ENCODE results near the gene YJU2. TPM values are rescaled to one million over a fixed set of nuclear protein-coding genes. Genes with fewer than 3 reads are reported as not detected.

YJU2 gene
- total and polyA plus RNA-seq, 4 donors, result 6.5 to 12.7 (median 10.3) TPM

GRCh38 chr19:4201798-4202197 lies 45.1 kb upstream of the YJU2 start:
- no peaks in the 10 kb centered on the region for H3K9me3 ChIP-seq (ENCODE audit: control insufficient read depth in 4 of 4, low read length in 3 of 4)
- H3K36me3 ChIP-seq (ENCODE audit: control insufficient read depth in 4 of 4, insufficient read depth in 3 of 4, low read depth in 1 of 4, low read length in 3 of 4), result no peaks in the 10 kb centered on the region
- no peak overlapping the region for H3K9ac ChIP-seq (ENCODE audit: low read depth in 1 of 2, low read length in 2 of 2)
- no peak overlapping the region for H3K27ac ChIP-seq (ENCODE audit: low read depth in 1 of 2, low read length in 2 of 2)
- H3K4me1 ChIP-seq (ENCODE audit: control insufficient read depth in 4 of 4, insufficient read depth in 4 of 4, low read length in 3 of 4), result peaks cover 0 to 5% (median 0%) of the 10 kb centered on the region in 4 donors
- TF ChIP-seq HNF4A (conservative IDR thresholded peaks at IDR 0.05) (no peak), GABPA (IDR thresholded peaks at IDR 0.05 in 1 of 2, conservative IDR thresholded peaks at IDR 0.05 in 1 of 2) (no peak), RXRA (IDR thresholded peaks at IDR 0.05) (no peak), JUND (IDR thresholded peaks at IDR 0.05) (no peak), TAF1 (conservative IDR thresholded peaks at IDR 0.05) (no peak), SP1 (IDR thresholded peaks at IDR 0.05) (no peak)
- TF ChIP-seq, protein P1, sequence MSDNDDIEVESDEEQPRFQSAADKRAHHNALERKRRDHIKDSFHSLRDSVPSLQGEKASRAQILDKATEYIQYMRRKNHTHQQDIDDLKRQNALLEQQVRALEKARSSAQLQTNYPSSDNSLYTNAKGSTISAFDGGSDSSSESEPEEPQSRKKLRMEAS (IDR thresholded peaks at IDR 0.05), result no peak
- TF ChIP-seq, protein P2, sequence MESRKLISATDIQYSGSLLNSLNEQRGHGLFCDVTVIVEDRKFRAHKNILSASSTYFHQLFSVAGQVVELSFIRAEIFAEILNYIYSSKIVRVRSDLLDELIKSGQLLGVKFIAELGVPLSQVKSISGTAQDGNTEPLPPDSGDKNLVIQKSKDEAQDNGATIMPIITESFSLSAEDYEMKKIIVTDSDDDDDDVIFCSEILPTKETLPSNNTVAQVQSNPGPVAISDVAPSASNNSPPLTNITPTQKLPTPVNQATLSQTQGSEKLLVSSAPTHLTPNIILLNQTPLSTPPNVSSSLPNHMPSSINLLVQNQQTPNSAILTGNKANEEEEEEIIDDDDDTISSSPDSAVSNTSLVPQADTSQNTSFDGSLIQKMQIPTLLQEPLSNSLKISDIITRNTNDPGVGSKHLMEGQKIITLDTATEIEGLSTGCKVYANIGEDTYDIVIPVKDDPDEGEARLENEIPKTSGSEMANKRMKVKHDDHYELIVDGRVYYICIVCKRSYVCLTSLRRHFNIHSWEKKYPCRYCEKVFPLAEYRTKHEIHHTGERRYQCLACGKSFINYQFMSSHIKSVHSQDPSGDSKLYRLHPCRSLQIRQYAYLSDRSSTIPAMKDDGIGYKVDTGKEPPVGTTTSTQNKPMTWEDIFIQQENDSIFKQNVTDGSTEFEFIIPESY (IDR thresholded peaks at IDR 0.05), result no peak
- TF ChIP-seq, protein P3, sequence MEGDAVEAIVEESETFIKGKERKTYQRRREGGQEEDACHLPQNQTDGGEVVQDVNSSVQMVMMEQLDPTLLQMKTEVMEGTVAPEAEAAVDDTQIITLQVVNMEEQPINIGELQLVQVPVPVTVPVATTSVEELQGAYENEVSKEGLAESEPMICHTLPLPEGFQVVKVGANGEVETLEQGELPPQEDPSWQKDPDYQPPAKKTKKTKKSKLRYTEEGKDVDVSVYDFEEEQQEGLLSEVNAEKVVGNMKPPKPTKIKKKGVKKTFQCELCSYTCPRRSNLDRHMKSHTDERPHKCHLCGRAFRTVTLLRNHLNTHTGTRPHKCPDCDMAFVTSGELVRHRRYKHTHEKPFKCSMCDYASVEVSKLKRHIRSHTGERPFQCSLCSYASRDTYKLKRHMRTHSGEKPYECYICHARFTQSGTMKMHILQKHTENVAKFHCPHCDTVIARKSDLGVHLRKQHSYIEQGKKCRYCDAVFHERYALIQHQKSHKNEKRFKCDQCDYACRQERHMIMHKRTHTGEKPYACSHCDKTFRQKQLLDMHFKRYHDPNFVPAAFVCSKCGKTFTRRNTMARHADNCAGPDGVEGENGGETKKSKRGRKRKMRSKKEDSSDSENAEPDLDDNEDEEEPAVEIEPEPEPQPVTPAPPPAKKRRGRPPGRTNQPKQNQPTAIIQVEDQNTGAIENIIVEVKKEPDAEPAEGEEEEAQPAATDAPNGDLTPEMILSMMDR (IDR thresholded peaks at IDR 0.05; ENCODE audit: low read depth, low read length, missing input control), result no peak
- H3K27me3 ChIP-seq (ENCODE audit: control insufficient read depth in 4 of 4, insufficient read depth in 4 of 4, low read length in 3 of 4), result no peaks in the 10 kb centered on the region
- DNase-seq (ENCODE audit: low spot score), result no peak
- WGBS, result 92% methylated on average over 4 of the region's 4 CpGs
- no peak overlapping the region for H3K4me3 ChIP-seq (ENCODE audit: low read depth in 1 of 3, low read length in 3 of 3)

DNA sequence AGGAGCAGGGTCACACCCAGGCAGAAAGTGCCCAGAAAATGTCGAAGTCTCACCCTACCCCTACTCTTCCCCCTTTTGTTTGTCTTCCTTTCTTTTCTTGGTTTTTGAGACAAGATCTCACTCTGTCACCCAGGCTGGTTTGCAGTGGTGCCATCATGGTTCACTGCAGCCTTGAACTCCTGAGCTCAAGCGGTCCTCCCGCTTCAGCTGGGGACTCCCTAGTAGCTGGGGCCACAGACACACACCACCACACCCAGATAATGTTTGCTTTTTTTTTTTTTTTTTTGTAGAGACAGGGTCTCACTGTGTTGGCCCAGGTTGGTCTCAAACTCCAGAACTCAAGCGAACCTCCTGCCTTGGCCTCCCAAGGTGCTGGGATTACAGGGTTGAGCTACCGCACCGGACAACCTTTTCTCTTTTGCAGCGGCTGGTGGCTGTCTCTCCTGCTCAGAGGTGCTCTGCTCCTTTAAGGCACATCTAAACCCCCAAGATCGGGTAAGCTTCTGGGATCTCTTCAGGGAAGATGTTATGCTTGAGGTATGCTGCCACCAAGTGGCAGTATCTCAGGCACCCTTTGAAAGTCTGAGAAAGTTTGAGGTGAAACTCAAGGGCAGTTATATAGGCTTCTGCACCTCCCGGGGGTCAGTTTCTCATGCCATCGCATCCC lies 39.9 kb upstream of the YJU2 start:
- TF ChIP-seq RAD21 (IDR thresholded peaks at IDR 0.05), result peak; percentile 57 to 66
- TF ChIP-seq HNF4A (conservative IDR thresholded peaks at IDR 0.05), result no peak
- TF ChIP-seq, protein P2 (IDR thresholded peaks at IDR 0.05), result no peak
- no peak for TF ChIP-seq FOXA2 (IDR thresholded peaks at IDR 0.05)
- no peak for TF ChIP-seq YY1 (IDR thresholded peaks at IDR 0.05)
- TF ChIP-seq, protein P3 (IDR thresholded peaks at IDR 0.05; ENCODE audit: low read depth, low read length, missing input control), result peak; percentile 11
- WGBS, result 80% methylated on average over 10 of the region's 10 CpGs
- DNase-seq (ENCODE audit: low spot score), result no peak
- no peaks in the 10 kb centered on the region for H3K36me3 ChIP-seq (ENCODE audit: control insufficient read depth in 4 of 4, insufficient read depth in 3 of 4, low read depth in 1 of 4, low read length in 3 of 4)
- H3K4me1 ChIP-seq (ENCODE audit: control insufficient read depth in 4 of 4, insufficient read depth in 4 of 4, low read length in 3 of 4), result peaks cover 0 to 5% (median 0%) of the 10 kb centered on the region in 4 donors
- H3K9me3 ChIP-seq (ENCODE audit: control insufficient read depth in 4 of 4, low read length in 3 of 4), result no peaks in the 10 kb centered on the region
- H3K27me3 ChIP-seq (ENCODE audit: control insufficient read depth in 4 of 4, insufficient read depth in 4 of 4, low read length in 3 of 4), result no peaks in the 10 kb centered on the region
- H3K9ac ChIP-seq (ENCODE audit: low read depth in 1 of 2, low read length in 2 of 2), result no peak overlapping the region
- H3K4me3 ChIP-seq (ENCODE audit: low read depth in 1 of 3, low read length in 3 of 3), result no peak overlapping the region
- no peak overlapping the region for H3K27ac ChIP-seq (ENCODE audit: low read depth in 1 of 2, low read length in 2 of 2)

Data from liver (tissue), 9 donors.